GM18868 (cell line): ENCODE data around the gene SVOPL.

Source experiments
- ATAC-seq: cut with Tn5 transposase; IDR thresholded peaks from one replicate; pipeline ENCODE4 v1.9.1; 2021; ENCODE audit warnings: mild to moderate bottlenecking, moderate library complexity; ENCODE audit not compliant: unreplicated experiment

The SVOPL gene

DNA sequence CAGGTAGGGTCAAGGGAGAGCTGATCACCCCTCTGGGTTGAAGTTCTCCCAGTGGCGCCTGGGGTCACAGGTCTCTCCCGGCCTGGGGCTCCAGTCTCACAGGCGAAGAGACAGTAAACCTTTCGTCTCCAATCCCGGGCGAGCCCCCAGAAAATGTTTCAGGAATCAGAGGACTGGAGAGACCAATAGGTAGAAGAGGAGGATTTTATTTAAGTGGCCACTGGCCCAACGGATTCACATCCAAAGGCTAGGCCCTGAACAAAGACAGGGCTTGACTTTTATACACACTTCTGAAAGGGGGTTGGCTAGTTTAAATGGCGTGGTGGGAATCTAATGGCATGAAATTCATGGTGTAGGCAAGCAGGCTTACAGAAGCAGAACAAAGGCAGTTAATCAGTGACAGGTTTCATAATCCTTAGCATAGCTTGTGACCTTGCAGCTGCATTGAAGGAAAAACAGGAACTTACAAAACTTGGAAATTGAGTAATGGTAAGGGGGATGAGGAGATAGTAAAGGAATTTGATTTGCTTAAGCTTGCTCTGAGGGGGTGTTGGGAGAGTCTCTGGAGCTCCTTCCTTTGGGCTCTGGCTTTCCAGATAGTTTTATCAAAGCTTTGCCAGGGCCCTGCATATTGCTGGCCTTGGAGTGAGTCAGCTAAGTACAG, 135.6 kb downstream of the SVOPL start:
- no peak for ATAC-seq

DNA sequence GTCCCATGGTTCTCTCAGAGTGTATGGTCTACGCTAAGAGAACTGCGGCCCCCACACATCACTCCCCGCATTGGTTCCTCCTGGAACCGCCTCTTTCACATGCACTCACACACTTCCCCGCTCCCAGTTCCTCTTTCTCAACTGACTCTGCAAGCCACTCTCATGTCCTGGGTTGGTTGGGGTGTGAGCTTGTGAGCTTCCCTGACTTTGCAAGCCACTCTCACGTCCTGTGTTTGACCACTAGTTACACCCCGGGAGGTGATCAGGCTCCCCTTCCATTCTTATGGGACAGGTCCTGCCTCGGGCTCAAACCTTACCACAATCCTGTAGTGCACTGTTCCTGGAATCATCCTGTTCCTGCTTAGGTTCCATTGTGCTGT, 136.1 kb downstream of the SVOPL start:
- no peak for ATAC-seq

DNA sequence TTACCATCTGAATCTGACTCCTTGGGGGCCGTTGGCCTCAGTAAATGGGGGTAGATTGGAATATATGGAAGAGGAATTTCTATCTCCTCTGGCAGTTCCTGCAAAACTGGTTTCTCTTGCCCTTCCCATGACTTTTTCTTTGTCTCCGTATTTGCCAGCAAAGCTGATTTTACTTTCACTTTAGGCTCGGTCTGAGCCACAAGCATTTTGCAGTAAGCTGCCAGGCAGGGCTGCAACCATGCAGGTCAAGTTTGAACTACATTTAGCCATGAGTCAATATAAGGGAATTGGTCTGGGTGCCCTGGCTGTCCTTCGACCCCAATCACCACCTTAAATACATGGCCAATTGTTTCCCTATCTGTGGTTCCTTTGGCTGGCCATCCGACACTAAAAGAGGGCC, 136.8 kb downstream of the SVOPL start:
- no peak for ATAC-seq

DNA sequence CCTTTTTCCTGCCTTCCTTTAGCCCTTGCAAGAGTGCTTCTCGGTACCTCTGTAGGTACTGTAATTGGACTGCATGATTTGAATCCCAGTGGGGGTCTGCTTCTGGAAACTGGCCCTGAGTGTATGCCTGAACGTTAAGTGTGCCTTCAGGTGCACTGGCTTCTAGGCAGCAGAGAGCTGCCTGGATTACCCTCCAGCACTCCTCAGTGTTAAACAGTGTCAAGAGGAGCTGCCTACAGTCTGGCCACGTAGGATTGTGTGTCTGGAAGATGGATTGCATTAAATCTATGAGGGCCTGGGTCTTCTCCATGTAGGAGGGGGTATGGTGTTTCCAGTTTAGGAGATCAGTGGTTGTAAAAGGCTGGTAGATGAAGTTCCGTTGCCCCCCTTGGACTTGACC, 137.4 kb downstream of the SVOPL start:
- no peak for ATAC-seq

DNA sequence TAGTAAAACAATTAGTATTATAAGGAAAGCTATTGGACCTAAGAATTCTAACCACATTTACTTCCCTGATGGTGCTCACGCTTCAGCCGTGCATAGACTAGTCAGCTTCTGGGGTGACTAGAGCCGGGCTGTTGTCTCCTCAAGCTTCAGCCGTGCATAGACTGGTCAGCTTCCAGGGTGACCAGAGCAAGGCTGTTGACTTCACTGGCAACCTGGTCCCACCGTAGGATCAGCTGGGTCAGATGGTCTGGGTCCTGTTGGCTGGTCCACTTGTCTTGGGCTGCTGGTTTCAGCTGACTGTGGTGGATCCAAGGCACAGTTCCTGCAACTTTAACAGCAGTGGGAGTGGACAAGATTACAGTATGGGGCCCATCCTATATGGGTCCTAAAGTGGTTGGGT, 141.7 kb downstream of the SVOPL start:
- ATAC-seq, result no peak

DNA sequence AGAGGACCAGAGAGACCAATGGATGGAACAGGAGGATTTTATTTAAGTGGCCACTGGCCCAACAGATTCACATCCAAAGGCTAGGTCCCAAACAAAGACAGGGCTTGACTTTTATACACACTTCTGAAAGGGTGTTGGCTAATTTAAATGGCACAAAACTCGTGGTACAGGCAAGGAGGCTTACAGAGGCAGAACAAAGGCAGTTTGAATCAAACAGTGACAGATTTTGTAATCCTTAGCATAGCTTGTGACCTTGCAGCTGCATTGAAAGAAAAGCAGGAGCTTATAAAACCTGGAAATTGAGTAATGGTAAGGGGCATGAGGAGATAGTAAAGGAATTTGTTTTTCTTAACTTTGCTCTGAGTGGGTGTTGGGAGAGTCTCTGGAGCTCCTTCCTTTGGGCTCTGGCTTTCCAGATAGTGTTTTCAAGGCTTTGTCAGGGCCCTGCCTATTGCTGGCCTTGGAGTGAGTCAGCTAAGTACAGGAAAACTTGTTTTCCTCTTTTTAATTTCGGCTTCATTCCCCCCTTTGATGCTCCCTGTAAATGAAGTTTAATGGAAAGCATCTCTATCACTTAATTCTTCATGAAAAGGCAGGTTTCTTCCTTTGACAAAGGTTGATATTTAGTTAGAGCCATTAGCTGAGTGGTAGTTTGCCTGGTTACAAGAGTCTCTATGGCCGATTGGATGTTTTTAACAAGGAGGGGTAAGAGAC, 144.2 kb downstream of the SVOPL start:
- no peak for ATAC-seq

DNA sequence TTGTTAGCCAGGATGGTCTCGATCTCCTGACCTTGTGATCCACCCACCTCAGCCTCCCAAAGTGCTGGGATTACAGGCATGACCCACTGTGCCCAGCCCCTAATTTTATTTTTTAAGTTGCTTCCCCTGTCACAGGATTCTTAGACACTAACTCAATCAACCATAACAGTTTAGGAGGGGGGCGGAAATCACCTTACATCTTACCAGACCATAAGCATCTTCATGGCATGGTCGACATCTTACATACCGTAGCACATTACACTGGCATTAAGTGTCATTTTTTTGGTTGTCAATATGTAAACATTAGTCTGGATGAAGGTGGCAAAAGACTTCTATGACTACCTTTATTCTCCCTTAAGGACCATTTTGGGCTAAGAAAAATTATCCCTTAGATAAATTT, 145.5 kb downstream of the SVOPL start:
- no peak for ATAC-seq

DNA sequence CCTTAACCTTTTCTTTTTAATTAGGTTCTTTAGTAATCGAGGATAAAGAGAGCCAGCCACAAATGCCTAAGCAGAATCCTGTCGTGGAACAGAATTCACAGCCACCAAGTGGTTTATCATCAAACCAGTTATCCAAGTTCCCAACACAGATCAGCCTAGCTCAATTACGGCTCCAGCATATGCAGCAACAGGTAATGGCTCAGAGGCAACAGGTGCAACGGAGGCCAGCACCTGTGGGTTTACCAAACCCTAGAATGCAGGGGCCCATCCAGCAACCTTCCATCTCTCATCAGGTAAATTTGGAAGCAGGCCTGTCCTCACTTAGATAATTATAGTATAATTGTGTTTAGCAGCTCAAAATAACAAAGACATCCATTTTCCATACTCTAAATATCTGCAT, 146.5 kb downstream of the SVOPL start:
- no peak for ATAC-seq

DNA sequence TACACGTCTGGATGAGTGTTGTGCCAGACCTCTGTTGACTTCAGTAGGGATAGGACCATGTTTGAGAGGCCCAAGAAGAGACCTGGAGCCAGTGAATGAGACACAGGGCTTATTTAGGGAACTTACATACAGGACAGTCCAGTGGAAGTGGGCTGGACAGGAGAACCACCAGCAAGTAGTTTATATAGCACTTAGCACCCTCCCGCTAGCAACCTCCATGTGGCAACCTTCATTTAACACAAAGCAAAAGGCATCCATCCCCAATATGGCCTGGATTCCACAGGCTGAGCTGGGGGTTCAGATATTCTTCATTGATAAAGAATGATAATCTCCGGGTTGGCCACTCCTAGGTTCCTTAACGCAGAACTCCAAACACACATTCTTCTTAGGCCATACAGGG, 147.4 kb downstream of the SVOPL start:
- no peak for ATAC-seq

DNA sequence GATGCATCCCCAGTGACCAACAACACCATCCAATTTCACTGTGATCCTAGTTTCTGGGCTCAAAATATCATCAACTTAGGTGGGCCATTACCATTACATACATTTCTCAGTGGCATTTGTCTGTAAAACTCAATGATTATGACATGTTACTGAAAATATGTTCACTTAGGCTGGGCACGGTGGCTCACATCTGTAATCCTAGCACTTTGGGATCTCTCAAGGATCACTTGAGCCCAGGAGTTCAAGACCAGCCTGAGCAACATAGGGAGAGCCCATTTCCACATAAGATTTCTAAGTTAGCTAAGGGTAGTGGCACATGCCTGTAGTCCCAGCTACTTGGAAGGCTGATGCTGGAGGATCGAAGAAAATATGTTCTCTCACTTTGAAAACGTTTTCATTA, 150.1 kb downstream of the SVOPL start:
- ATAC-seq, result no peak

DNA sequence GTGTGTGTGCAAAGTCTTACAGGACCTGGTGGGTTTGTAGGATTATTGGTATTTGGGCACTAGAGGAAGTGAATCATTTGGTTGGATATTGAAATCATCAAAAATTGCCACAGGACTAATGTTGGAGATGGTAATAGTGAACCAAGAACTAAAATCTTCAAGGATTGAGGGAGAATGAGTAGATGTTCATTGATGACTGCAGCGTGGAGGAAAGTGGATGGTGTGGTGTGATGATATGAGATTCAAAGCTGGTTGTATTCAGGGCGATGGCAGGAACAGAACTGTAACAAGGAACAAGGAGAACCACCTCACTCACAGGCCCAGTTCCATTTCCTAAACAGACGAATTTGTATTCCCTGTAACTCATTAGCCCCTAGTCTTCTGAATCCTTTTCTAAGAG, 150.8 kb downstream of the SVOPL start:
- no peak for ATAC-seq

DNA sequence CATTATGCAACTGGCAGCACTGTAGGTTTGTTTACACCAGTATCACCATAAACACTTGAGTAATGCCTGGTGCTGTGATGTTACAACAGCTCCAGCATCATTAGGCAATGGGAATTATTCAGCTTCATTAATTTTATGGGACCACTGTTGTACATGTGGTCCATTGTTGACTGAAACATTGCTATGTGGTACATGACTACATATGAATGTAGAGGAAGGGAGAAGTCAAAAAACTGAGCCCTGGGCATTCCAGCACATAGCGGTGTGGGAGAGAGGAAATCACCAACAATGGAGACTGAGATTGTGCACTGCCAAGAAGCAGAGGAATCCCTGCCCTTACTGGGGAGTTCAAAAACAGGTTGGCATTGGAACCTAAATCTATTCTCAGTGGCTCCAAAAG, 152.1 kb downstream of the SVOPL start:
- no peak for ATAC-seq

DNA sequence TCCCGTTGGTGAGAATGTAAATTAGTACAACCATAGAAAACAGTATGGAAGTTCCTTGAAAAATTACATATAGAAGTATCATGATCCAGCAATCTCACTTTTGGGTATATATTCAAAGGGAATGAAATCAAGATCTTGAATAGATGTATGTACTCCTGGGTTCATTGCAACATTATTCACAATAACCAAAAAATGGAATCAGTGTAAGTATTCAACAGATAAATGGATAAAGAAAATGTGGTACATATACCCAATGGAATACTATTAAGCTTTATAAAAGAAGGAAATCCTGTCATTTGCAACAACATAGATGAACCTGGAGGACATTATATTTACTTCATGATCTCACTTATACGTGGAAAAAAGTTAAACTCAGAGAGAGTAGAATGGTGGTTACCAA, 154.3 kb downstream of the SVOPL start:
- no peak for ATAC-seq

DNA sequence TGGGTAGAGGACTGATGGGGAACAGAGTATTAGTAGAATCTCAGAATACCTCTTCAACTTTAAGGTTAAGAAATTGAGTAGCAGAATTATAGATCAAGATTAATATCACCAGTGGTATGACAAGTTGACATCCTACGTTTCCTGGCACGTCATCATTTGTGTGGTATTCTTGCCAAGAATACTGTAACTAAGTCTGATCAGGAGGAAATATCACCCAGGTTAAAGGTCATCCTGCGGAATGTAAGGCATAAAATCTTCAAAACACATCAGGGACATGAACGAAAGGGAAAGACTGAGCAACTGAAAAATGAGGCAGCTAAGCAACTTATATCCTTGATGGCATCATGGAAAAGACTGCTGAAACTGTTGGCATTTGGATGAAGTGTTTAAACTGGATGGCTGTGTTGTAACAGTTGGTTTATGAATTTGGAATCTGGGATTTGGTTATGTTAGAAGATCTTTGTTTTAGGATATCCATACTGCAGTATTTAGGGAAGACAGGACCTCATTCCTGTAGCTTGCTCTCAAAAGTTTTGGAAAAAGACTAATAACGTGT, 155.0 kb downstream of the SVOPL start:
- ATAC-seq, result no peak

DNA sequence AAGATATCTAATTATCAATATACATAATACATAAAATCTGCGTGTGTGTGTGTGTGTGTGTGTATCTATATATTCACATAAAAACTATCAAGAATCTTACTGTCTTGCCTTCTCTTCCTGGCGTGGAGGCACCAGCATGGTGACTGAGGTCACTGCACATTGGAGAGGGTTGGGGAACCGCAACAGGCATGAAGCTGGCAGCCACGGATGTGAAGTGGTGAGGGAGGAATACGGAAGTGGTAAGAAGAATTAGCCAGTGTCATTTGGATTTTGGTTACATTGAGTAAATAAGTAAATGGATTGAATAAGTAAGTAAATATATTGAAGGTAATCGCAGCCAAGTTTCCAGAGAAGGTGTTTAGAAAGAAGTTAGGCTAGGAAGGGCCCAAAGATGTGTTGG, 156.0 kb downstream of the SVOPL start:
- ATAC-seq, result no peak
